ENCODE data around the gene ACTA2.

Gene ACTA2

DNA sequence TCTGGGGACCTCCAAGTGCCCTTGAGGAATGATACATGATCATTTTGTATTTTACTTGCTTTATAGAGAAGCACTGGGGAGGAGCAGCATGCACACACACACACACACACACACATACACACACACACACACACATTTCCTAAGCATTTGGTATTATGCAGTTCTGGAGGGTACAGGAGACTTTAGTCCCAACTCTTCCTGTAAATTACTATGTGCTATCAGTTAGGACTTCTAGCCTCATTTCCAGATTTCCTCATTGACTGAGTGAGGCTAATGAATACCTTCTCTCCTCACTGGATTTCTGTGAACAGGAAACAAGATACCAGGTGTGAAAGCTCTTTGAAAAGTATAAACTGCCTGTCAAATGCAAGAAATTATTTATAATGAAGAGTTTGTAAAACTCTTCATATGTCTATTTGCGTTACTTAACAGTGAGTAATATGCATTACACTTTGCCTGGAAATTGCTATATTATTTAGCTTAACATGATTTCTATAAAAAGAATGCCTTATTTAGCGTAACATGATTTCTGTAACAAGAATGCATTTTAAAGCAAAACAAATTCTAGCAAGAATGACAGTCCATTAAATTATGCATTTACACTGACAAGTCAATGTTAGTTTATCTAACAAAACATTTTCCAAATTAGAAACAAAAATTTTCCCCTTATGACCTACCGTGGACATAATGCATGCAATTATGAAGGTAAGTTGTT lies 34.2 kb downstream of the ACTA2 start:
- DNase-seq = no peak

DNA sequence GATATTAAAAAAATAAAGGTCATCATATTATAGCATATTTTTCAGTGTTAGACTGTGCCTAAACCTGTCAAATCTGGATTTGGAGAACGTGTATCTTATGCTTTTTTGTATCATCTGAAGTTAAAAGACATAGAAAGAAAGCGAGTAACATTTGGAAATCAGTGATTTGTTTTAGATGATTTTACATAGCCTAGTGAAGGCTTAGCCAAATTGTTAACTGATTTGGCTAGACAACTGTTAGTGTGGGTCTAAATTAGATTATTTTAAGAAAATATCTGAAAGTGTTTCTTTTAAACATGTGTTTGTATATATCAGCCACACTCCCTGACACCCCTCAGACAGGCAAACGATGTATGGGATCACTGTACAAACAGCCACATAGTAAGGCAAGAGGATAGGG lies 35.6 kb downstream of the ACTA2 start:
- DNase-seq = no peak

DNA sequence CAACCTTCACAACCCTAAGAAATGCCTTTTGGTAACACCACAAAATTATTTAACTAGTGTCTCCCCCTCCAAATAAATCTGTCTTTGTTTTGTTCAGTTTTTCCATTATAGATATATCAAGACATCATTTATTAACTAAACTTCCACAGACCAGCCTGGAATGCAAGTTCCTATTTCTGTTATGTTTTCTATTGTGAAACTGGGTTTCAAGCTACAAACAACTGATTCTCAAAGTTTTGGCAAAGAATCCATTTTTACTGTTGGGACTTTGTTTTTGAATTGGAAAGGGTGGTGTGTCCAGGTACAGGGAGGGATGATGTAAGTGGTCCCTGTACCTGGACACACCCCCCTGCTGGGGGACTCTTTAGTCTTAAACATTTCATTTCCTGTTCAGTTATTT lies 36.3 kb downstream of the ACTA2 start:
- DNase-seq = no peak

DNA sequence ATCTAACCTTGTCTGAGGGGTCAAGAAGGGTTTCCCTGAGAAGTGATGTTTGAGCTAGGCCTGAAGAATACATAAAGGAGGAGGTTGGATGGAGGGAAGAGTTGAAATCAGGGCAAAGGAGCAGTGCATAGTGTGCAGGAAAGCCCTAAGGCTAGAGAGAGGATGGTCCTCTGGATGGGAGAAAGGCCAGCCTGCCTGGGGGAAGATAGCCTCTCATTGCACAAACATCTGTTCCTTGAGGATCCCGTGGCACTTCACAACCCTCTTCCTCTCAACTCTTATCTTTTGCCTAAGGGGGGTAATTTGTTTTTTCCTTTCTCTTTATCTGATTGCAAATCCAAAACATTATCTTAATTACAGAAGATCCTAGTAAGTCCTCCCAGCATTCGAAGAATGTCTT lies 36.8 kb downstream of the ACTA2 start:
- no peak for DNase-seq

DNA sequence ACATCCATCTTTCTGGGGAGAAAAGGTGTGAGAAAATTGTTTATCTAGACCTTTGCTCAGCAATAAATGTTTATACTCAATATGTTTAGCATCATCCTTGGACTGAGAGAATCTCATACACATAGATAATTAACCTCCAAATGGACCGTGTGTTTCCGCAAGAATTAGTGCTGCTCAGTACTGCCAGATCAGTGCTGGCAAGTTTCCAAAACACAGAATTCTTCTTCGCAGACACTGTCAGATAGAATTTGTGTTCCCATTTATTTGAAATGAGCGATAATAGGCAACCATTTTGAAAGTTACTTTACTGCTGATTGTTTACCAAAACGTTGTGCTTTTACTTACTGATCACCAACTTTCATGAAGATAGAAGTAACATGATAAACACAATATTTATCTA lies 38.8 kb downstream of the ACTA2 start:
- no peak for DNase-seq

DNA sequence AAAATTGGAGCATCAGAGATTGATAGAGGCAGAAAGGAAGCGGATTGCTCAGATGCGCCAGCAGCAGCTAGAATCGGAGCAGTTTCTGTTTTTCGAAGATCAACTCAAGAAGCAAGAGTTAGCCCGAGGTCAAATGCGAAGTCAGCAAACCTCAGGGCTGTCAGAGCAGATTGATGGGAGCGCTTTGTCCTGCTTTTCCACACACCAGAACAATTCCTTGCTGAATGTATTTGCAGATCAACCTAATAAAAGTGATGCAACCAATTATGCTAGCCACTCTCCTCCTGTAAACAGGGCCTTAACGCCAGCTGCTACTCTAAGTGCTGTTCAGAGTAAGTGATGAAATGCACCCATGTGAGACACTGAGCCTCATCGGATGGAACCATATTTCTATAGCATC lies 39.4 kb downstream of the ACTA2 start:
- peak; percentile 63 for DNase-seq

DNA sequence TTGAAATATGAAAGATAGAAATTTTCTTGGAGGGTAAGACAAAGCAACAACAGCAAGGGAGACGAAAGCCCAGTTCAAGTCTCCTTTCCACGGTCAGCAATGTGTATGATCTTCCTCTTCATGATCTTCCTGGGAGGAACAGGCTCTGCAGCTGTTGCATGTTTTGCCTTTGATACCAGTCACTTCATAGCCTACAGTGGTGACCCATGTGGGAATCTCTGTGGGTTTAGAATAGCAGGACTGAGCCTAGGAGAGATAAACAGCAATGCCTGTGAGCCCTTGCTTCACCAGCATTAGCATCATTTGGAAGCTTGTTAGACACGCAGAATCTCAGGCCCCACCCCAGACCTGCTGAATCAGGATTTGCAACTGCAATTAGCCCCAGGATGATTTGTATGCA lies 40.7 kb downstream of the ACTA2 start:
- DNase-seq = no peak

DNA sequence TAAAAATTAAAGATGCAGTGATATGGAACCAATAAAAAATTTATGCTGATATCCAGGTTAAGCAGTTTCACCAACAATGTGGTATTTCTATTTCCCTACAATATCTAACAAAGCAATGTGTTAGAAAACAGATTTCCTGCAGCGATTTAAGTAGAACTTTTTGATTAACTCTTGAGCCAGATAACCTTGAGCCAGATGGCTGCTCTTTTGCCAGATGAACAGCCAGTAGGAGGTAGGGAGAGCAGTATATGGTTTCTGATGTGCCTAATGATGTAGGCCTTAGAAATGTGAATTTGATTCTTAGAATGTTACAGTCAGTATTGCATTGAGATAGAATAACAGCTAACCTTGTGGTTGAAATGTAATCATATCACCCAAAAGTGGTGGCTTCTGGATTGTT lies 41.5 kb downstream of the ACTA2 start:
- DNase-seq = no peak

DNA sequence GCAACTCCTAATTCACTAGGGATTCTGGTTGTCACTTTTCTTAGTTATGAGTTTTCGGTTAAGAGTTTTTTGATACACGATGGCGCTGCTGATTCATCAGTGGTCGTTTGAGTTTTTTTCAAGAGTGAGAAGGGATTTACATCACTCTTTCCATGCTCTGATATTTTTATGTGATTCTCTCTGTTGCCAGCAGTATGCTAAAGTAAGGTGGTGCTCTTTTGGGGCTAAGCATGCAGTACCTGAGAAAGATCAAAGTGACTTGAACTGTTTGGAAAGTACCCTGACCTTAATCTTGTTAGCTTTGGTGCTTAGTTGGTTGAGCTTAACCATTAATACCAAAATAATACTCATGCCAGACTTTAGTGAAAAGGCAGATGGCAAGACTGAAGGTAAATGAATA lies 44.4 kb downstream of the ACTA2 start:
- DNase-seq = no peak

DNA sequence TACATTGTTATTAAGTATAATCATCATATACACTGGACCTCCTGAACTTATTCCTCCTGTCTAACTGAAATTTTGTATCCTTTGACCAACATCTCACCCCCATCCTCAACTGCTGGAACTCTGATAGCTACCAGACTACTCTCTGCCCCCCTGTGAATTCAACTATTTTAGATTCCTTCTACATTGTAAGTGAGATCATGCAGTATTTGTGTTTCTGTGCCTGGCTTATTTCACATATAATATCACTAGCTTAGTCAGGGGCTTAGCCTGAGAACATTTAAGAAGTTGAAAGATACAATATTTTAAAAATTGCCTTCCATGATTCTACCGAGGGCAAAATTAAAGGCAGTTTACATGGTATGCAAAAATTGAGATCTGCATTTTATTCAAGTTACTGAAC lies 45.7 kb downstream of the ACTA2 start:
- DNase-seq = no peak

DNA sequence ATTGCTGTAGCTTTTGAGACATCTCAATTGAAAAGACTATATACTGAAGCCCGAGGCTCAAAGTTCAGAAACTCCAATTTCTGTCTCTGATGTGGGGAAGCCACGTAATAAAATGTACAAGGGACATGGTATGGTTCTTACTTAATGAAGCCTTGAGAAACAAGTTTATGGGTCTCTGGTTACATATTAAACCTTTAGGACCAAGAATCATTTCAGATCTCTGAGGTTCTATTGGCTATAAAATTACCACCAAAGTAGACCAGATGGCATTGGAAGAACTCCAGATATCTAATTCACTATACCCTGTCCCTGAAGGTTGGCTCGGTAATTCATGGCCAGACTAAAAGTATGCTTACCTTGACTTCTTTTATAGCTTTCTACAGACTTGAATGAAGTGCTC lies 48.9 kb downstream of the ACTA2 start:
- no peak for DNase-seq

DNA sequence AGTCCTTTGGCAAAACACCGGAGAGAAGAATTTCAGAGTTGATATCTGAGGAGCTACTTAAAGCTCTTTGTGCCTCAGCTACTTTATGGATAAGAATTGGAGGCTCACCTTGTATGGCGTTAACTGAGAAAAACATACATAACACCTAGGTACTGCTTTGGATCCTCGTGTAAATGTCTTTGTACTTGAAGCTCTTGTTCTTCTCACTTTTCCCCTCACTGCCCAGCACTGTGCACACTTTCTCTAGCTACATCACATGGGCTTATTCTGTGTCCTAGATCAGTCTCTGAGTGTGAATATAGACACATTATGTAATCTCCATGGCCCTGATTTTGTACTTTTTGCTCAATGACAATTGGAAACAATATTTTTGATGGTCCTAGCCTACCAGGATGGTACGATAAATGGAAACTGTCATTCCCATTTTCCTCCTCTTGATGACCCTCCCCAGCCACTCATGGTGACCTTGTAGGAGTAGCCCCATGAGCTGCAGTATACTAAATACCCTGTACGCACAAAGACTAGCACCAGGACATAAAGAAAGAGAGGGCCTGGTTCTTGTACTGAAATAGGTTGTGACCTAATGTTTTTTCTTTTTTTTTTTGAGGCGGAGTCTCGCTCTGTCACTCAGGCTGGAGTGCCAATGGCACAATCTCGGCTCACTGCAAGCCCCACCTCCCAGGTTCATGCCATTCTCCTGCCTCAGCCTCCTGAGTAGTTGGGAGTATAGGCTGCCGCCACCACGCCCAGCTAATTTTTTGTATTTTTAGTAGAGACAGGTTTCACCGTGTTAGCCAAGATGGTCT lies 50.4 kb downstream of the ACTA2 start:
- no peak for DNase-seq

DNA sequence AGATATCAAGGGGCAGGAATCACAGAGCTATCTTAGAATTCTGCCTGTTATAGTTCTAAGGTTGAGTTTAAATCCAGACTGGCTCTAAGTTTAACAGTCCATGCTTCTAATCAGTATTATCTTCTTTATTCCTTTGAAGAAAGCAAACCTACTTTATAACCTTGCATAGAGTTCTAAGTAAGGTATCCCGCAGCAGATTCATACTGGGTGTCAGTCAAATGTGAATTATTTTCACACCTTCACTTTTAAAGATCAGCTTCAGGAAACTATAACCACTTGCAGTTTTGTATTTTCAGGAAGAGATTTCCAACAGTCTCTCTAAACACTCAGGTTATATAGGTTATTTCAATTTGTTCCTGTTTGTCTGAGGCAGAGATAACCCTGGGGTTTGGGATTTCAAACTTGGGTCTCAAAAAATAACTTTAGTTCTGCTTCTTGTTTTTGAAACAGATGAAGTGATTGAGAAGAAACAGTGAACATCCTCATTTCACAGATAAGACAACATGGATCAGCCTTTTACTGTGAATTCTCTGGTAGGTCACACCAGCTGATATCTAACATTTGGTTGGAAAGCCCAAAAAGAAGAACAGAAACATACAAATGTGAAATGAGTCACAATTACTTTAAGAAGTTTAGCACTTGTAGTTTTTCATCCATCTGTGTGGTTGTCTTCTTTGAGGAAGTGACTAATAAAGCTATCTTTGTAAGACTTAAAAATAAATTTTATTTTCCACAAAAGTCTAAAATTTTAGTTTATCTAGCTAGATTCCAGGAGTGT lies 51.2 kb downstream of the ACTA2 start:
- DNase-seq = no peak

DNA sequence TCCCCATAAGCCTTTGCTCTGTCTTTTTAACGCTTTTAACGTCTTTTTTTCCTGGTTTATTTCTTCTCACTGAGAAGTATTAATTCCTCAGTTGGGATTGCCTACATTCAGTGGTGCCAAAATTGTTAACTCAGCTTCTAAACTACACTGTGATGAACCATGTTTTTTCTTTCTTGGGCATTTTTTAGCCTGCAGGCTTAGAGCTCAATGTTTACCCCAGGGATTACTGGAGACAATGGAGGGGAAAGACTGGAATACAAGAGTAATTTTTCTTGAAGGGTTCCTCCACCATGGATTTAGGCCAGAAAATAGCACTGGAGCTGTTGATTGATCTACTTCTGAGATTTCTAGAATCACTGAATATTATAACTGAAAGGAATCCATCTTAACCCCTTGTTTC lies 52.7 kb downstream of the ACTA2 start:
- no peak for DNase-seq

DNA sequence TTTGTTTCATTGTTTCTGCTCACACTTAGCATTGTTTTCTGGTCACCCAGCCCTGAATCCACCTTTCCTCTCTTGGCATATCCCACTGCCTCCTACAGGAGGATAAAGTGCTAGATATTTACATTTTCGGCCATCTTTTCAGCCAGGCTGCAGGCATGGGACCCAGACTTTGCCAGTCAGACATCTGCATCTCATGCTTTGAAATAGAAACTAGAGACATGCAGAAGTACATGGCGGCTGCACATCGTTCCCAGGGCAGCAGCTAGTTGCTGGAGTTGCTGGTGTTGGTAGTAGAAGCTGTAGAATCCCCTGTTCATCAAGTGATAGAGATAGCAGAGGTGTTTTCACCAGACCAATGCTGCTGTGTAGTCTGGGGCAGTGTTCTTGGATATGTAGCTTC lies 53.8 kb downstream of the ACTA2 start:
- DNase-seq = no peak

DNA sequence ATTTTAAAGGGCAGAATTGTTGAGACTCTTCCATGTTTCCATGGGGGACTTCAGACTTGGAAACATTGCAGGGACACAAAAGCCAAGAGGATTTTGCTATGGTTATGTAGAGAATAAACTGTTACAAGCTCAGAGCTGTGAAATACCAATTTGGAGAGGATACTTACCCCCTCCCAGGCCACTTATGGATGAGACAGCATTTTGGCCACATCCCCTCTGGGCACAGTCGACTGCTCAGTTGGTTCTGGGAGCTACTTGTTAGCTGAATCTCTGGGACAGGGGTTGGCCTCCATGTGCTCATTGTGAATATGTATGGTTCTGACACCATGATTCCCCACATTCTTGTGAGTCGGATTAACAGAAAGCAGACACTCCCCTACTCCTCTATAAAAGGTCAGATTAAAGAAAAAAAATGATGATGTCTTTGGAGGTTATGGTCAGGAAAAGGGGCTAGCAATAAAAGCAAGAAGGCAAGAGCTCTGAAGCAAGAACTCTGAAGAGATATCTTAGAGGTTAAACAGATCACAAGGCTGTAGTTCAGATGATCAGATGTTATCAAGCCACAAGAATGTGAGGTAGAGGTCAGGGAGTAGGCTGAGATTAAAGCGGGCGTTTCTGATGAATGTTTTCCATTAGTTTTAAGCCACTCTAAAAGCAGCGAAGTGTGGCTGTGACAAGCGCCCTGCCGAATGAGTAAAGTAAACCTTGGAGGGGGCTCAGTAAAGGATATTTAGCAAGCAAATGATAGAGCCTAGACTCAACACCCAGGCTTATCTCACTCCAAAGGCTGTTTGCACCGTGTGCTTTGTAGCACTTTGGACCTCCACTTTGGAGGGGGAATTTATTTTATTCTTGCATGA lies 55.3 kb downstream of the ACTA2 start:
- peak; percentile 24 for DNase-seq

DNA sequence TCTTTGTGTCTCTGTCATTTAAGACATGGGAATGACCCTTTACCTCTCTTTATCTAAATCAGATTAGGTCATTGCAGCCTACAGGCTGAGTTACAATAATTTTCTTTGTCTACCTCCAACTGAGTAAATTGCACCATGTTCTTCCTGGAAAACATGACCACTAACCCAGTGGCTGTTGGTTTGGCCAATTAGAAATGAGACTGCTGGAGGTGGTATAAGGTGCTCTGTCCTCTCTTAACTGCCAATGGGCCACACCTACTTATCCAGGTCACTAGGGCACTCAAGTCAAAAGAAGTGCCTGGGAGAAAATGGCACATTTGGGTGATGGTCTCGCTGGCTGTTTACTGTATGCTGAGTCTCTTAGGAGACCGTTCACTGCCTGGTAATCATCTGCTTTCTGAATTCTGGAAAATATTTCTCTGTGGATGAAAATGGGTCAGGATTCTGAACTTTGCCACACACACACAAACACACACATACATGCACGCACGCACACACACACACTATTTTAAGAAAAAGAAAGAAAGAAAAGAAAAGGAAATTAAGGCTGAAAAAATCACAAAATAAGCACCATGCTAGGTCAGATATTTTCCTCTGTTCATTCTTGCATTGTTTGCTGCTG lies 56.1 kb downstream of the ACTA2 start:
- DNase-seq = no peak

DNA sequence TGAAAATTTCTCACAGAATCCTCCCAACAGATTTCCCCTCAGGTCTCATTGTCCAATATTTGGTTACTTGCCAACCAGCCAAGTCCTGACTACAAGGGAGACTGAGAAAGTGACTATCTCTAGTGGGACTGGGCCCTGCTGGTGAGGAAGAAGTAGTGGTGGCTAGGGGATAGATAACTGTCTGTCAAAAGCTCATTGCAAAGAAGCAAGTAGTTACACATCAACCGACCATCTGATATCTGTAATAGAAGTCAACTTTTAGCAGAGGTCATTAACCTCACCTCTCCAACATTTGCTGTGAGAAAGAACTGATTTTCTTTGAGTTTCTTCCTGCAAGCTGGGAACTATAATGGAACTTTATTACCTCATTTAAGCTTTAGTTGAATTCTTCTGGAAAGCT lies 57.3 kb downstream of the ACTA2 start:
- DNase-seq = no peak

DNA sequence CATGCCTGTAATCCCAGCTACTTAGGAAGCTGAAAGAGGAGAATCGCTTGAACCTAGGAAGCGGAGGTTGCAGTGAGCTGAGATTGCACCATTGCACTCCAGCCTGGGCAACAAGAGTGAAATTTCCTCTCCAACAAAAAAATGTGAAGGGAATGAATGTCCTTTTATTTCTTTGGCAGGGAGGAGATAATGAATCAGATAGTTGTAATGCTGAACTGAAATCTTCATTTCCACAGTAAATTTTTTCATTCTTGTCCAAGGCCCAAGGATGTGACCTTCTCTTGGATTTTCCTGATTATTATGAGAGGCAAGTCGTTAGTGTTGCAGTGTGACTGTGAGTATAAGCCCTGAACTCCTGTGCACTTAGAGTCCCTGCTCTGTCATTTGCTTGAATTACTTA lies 59.0 kb downstream of the ACTA2 start:
- no peak for DNase-seq

DNA sequence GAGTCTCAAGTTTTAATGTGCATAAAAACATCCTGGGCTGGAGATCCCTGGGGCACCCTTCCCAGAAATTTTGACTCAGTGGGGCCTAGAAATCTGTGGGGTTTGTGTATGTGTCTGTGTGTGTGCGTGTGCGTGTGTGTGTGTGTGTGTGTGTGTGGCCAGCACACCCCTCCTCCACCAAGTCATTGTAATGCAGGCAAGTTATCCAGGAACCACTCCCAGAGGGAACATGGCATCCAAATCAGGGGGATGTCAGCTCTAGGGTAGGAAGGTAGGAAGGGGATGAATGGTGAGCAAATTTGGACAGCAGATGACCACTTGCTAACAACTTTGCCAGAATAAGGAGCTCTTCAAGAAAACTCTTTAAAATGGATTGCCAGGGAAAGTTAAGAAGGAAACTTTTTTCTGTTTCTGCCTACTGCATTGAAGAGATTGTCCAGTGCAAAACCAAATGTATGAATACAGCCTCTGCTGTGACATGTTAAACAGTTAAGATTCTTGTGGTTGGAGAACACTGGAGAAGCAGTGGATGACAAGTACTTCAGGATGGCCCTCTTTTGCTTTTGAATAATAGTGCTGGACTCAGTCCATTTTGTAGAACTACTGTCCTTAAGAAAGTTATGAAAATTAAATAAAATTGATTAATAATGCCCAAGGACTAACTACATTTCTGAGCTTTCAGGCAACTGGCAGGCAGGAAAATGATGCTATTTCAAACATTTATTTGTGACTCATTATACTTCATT lies 60.2 kb downstream of the ACTA2 start:
- no peak for DNase-seq

DNA sequence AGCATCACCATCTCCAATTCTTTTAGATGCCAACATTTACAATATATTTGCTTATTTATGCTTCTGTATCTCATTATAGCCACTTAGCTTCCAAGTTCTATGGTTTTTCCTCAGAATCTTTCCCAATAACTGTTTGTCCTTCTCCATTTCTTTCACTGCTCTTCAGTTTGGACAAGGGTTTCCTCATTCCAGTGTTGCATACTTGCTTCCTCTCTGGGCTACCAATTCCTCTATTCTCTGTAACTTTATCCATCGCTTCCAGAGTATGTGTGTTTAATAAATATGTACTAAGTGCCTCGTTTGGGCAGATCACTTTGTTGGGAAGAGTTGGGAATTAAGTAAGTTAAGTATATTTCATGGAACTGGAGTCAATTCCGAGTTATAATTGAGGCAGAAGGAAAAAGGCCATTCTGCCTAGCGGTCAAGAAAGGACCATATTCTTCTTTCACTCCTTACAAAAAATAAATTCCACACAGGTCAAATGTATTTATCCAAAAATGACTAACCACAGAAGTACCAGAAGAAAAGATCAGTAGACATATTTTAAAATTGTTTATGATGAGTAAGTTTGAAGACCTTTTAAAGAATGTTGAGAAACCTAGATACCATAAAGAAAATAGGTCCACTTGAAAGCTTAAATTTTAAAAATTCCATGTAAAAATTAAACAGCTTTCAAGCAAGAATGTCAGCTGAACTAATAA lies 61.7 kb downstream of the ACTA2 start:
- no peak for DNase-seq

All from NCI-H187 treated with DMSO at 0.1 percent for 48 hours (cell line).